Measurements from ENCODE around the gene CYB5B.

CYB5B gene

GRCh38 chr16:69405326-69405725 lies 19.1 kb upstream of the CYB5B start:
- Histone ChIP-seq H3K4me1 (peaks cover 0 to 19% (median 13%) of the 10 kb centered on the region in 4 donors), H3K9me3 (no peaks in the 10 kb centered on the region), H3K27ac (no peak overlapping the region), H3K4me3 (no peak overlapping the region), H3K36me3 (no peaks in the 10 kb centered on the region), H3K27me3 (no peaks in the 10 kb centered on the region)
- intact Hi-C loops (cut with DNase I; ENCODE audit: low total_unique reads): no loop called here
- no peak for DNase-seq
- no peak for TF ChIP-seq CTCF (IDR thresholded peaks at IDR 0.05)

GRCh38 chr16:69405757-69406156 lies 18.7 kb upstream of the CYB5B start:
- H3K27ac ChIP-seq: no peak overlapping the region
- H3K9me3 ChIP-seq: no peaks in the 10 kb centered on the region
- no peak for TF ChIP-seq CTCF (IDR thresholded peaks at IDR 0.05)
- peaks cover 0 to 23% (median 15%) of the 10 kb centered on the region in 4 donors for H3K4me1 ChIP-seq
- H3K4me3 ChIP-seq: no peak overlapping the region
- H3K36me3 ChIP-seq: no peaks in the 10 kb centered on the region
- intact Hi-C loops (cut with DNase I; ENCODE audit: low total_unique reads): no loop called here
- no peak for DNase-seq
- no peaks in the 10 kb centered on the region for H3K27me3 ChIP-seq

- no peak overlapping the region for H3K4me3 ChIP-seq
- peaks cover 0 to 23% (median 15%) of the 10 kb centered on the region in 4 donors for H3K4me1 ChIP-seq
- intact Hi-C loops (cut with DNase I; ENCODE audit: low total_unique reads): no loop called here
- no peak for DNase-seq
- H3K27ac ChIP-seq: no peak overlapping the region
- no peaks in the 10 kb centered on the region for H3K27me3 ChIP-seq
- no peak for TF ChIP-seq CTCF (IDR thresholded peaks at IDR 0.05)
- no peaks in the 10 kb centered on the region for H3K36me3 ChIP-seq
- no peaks in the 10 kb centered on the region for H3K9me3 ChIP-seq
Measured at GRCh38 chr16:69406780-69407331, 17.6 kb upstream of the CYB5B start.

- Histone ChIP-seq H3K9me3 (no peaks in the 10 kb centered on the region), H3K36me3 (no peaks in the 10 kb centered on the region), H3K27ac (no peak overlapping the region), H3K4me1 (peaks cover 0 to 23% (median 15%) of the 10 kb centered on the region in 4 donors), H3K4me3 (no peak overlapping the region), H3K27me3 (no peaks in the 10 kb centered on the region)
- no peak for DNase-seq
- no peak for TF ChIP-seq CTCF (IDR thresholded peaks at IDR 0.05)
- intact Hi-C loops (cut with DNase I; ENCODE audit: low total_unique reads): no loop called here
Measured at GRCh38 chr16:69407702-69408323, 16.6 kb upstream of the CYB5B start.

GRCh38 chr16:69408475-69408874 lies 15.9 kb upstream of the CYB5B start:
- H3K36me3 ChIP-seq: no peaks in the 10 kb centered on the region
- no peaks in the 10 kb centered on the region for H3K27me3 ChIP-seq
- H3K9me3 ChIP-seq: no peaks in the 10 kb centered on the region
- H3K27ac ChIP-seq: no peak overlapping the region
- no peak overlapping the region for H3K4me3 ChIP-seq
- no peak for TF ChIP-seq CTCF (IDR thresholded peaks at IDR 0.05)
- intact Hi-C loops (cut with DNase I; ENCODE audit: low total_unique reads): no loop called here
- H3K4me1 ChIP-seq: peaks cover 0 to 23% (median 15%) of the 10 kb centered on the region in 4 donors
- no peak for DNase-seq
